Colonic mucosa (tissue), 4 donors: ENCODE results near the gene TCF4. TPM values are rescaled to one million over a fixed set of nuclear protein-coding genes. Genes with fewer than 3 reads are reported as not detected.

Experiments
- DNase-seq: peaks from one replicate; pipeline ENCODE4 v3.0.0-alpha.2; 2020
- H3K27ac ChIP-seq: fragments of 200-600 bp; one replicate; pipeline ENCODE4 v1.8.0; 2021
- H3K27me3 ChIP-seq: fragments of 200-600 bp; one replicate; pipeline ENCODE4 v1.8.0; 2021
- H3K36me3 ChIP-seq: fragments of 200-600 bp; one replicate; pipeline ENCODE4 v1.8.0; 2021
- H3K4me1 ChIP-seq: fragments of 200-600 bp; one replicate; pipeline ENCODE4 v1.8.0; 2021; ENCODE audit warnings: mild to moderate bottlenecking
- H3K4me3 ChIP-seq: fragments of 200-600 bp; one replicate; pipeline ENCODE4 v1.8.0; 2021
- H3K9ac ChIP-seq, 2 donors: one replicate each; pipeline ENCODE4 v1.7.0; 2013; ENCODE audit warnings: control low read depth in 2 of 2, low read depth in 2 of 2, low read length in 2 of 2
- H3K9me3 ChIP-seq: fragments of 200-600 bp; one replicate; pipeline ENCODE4 v1.8.0; 2021
- intact Hi-C: fragments of 100-400 bp; cut with DNase I; formaldehyde crosslinking; loops from one replicate; pipeline ENCODE4 v1.14.1; 2022
- total RNA-seq, 2 donors: library from RNA; stranded (reverse); fragmentation: NEBNext Ultra II Directional in 1 of 2; extraction: Animal tissue kit (Norgen Biotek cat#: 25700) in 1 of 2; gene quantifications; one replicate each; pipeline ENCODE4 v1.2.1, GENCODE V29; 2021
- TF ChIP-seq, protein P1 (sequence below): fragments of 200-600 bp; IDR thresholded peaks from one replicate; pipeline ENCODE4 v1.8.0; 2022; ENCODE audit warnings: antibody characterized with exemption, mild to moderate bottlenecking
- donor health status: healthy.
- donor health status: DM: no; HTN: no; CAD: no.
- donor health status: DM: no; HTN: no; CAD: no.

Gene TCF4
- total RNA-seq, 2 donors from 2014 or later: 9.8 to 29.0 TPM

GRCh38 chr18:55439056-55439455 is 148.9 kb downstream of the TCF4 start:
- TF ChIP-seq, protein P1, sequence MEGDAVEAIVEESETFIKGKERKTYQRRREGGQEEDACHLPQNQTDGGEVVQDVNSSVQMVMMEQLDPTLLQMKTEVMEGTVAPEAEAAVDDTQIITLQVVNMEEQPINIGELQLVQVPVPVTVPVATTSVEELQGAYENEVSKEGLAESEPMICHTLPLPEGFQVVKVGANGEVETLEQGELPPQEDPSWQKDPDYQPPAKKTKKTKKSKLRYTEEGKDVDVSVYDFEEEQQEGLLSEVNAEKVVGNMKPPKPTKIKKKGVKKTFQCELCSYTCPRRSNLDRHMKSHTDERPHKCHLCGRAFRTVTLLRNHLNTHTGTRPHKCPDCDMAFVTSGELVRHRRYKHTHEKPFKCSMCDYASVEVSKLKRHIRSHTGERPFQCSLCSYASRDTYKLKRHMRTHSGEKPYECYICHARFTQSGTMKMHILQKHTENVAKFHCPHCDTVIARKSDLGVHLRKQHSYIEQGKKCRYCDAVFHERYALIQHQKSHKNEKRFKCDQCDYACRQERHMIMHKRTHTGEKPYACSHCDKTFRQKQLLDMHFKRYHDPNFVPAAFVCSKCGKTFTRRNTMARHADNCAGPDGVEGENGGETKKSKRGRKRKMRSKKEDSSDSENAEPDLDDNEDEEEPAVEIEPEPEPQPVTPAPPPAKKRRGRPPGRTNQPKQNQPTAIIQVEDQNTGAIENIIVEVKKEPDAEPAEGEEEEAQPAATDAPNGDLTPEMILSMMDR: no peak
- Histone ChIP-seq H3K36me3 (no peaks in the 10 kb centered on the region), H3K4me1 (no peaks in the 10 kb centered on the region), H3K9me3 (no peaks in the 10 kb centered on the region), H3K27me3 (no peaks in the 10 kb centered on the region), H3K9ac (no peak overlapping the region), H3K27ac (no peak overlapping the region), H3K4me3 (no peak overlapping the region)
- DNase-seq: no peak
- intact Hi-C loops: no loop called here

DNA sequence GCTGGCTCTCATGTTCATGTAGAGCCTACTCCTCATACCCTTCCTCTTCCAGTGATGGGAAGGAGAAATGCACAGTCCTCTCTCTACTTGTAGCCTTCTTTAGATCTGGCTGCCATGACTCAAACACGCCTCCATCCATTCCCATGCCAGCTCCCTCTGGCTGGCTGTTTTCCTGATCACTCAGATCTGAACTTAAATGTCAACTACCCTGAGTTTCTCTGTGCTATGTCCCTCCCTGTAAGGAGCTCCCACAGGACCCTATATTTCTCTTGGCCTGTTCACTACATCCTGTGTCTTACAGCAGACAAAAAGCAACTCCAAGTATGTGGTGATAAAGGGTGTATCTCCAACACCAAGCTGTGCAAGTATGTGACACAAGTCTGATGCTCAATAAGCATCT is 152.4 kb downstream of the TCF4 start:
- Histone ChIP-seq H3K4me3 (no peak overlapping the region), H3K36me3 (no peaks in the 10 kb centered on the region), H3K9me3 (no peaks in the 10 kb centered on the region), H3K27me3 (no peaks in the 10 kb centered on the region), H3K4me1 (no peaks in the 10 kb centered on the region), H3K9ac (no peak overlapping the region), H3K27ac (no peak overlapping the region)
- DNase-seq: no peak
- intact Hi-C loops: no loop called here
- TF ChIP-seq, protein P1: no peak

GRCh38 chr18:55433648-55434047 is 154.3 kb downstream of the TCF4 start:
- H3K36me3 ChIP-seq: no peaks in the 10 kb centered on the region
- TF ChIP-seq, protein P1: no peak
- H3K27ac ChIP-seq: no peak overlapping the region

DNA sequence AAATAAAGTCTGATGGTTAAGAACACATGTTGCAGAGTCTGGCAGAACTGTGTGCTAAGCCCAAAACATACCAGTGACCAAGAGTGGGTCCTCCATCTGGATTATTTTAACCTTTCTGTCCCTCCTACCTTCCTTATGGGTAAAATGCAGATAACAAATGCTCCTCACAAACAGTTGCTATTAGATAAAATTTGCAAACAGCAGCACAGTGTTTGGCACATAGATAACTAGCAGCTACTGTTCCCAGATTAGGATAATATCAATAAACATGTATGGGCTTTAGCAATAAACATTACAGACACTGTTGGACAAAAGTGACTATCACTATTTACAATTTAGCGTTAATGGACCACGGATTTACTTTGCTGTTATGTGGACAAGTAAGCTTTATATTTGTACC is 154.9 kb downstream of the TCF4 start:
- Histone ChIP-seq H3K9ac (no peak overlapping the region), H3K4me1 (no peaks in the 10 kb centered on the region), H3K27ac (no peak overlapping the region), H3K9me3 (no peaks in the 10 kb centered on the region), H3K27me3 (no peaks in the 10 kb centered on the region), H3K4me3 (no peak overlapping the region), H3K36me3 (no peaks in the 10 kb centered on the region)
- intact Hi-C loops: no loop called here
- TF ChIP-seq, protein P1: no peak
- DNase-seq: no peak

More at GRCh38 chr18:55433648-55434047, 154.3 kb downstream of the TCF4 start:
- Histone ChIP-seq H3K9me3 (no peaks in the 10 kb centered on the region), H3K9ac (no peak overlapping the region), H3K27me3 (no peaks in the 10 kb centered on the region), H3K4me1 (no peaks in the 10 kb centered on the region), H3K4me3 (no peak overlapping the region)
- intact Hi-C loops: no loop called here
- no peak for DNase-seq

DNA sequence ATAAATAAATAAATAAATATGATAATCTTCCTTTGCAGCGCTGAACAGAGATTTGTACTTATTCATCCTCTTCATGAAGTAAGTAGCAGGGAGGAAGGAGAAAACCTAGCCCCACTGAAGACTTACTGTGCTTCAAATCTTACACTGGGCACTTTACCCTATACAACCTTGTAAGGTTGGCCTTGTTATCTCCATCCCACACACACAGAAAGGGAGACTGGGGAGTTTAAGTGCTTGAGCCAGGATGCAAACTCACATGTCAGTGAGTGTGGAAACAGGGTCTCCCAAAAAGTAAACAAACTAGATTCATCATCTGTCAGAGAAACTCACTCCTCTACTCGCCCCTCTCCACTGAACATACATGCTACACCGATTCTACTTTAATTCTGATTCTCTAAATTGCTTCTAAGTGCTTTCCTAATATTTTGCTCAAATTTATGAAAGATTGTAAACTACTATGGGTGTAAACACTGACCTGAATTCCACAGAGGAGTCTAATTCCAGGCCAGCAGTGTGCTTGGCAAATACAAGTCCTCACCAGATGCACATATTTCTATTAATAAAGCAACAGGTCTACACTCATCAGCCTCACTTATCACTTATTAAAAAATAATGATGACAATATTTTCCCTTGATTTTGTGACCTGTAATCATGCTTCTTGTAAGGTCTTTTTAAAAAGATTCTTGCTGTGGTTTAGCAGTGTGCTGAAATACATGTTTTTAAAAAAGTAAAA is 155.5 kb downstream of the TCF4 start:
- DNase-seq: no peak
- no peak overlapping the region for H3K9ac ChIP-seq
- intact Hi-C loops: no loop called here
- H3K4me1 ChIP-seq: no peaks in the 10 kb centered on the region
- H3K9me3 ChIP-seq: no peaks in the 10 kb centered on the region
- H3K27me3 ChIP-seq: no peaks in the 10 kb centered on the region
- no peaks in the 10 kb centered on the region for H3K36me3 ChIP-seq
- no peak overlapping the region for H3K4me3 ChIP-seq
- no peak overlapping the region for H3K27ac ChIP-seq
- TF ChIP-seq, protein P1: no peak
